Measurements from ENCODE around the gene MSH5. TPM values are rescaled to one million over a fixed set of nuclear protein-coding genes. Genes with fewer than 3 reads are reported as not detected.

MSH5 gene
- total and polyA plus RNA-seq, 8 donors = 2.2 to 17.4 (median 6.4) TPM

- FAIRE-seq (no peak), DNase-seq (peak in 2 of 6 donors; percentile 32 to 49), ATAC-seq (peak; percentile 39 to 52 (median 47))
- intact Hi-C loops (cut with DNase I) = no loop called here
- peak in 2 of 4 donors; percentile 15 to 30 for TF ChIP-seq CTCF (IDR thresholded peaks at IDR 0.05)
- Histone ChIP-seq H3K4me3 (peak within 1 kb of the TSS; percentile 25 to 66 (median 54)), H3K36me3 (peaks cover 0 to 21% (median 17%) of the 10 kb centered on the region in 3 donors), H3K9me3 (no peaks in the 10 kb centered on the region), H3K27ac (peak within 1 kb of the TSS; percentile 70 to 89 (median 79)), H3K4me1 (no peaks in the 10 kb centered on the region), H3K27me3 (no peaks in the 10 kb centered on the region)
- 16 to 19% methylated on average over 36 of the region's 36 CpGs for WGBS, 2 donors
Measured at GRCh38 chr6:31728767-31729514, 10.9 kb upstream of the MSH5 start, which contains the start of gene DDAH2. Gene DDAH2, minus strand, starts transcription at chr6:31729299. Its CDS starts 138 bp downstream, at chr6:31729161.

GRCh38 chr6:31729515-31729978 is 10.3 kb upstream of the MSH5 start:
- FAIRE-seq (no peak), ATAC-seq (peak; percentile 76 to 89 (median 86)), DNase-seq (peak; percentile 77 to 91 (median 86))
- Histone ChIP-seq H3K36me3 (peaks cover 0 to 21% (median 17%) of the 10 kb centered on the region in 3 donors), H3K4me3 (peak overlapping the region; percentile 25 to 66 (median 54)), H3K9me3 (no peaks in the 10 kb centered on the region), H3K4me1 (peaks cover 0 to 4% (median 0%) of the 10 kb centered on the region in 3 donors), H3K27ac (peak overlapping the region; percentile 70 to 89 (median 79)), H3K27me3 (no peaks in the 10 kb centered on the region)
- WGBS, 2 donors = 0 to 1% methylated on average over 27 to 29 of the region's 29 CpGs
- intact Hi-C loops (cut with DNase I) = no loop called here
- TF ChIP-seq CTCF (IDR thresholded peaks at IDR 0.05) = peak in 2 of 4 donors; percentile 27 to 37

GRCh38 chr6:31729979-31730630 is 9.7 kb upstream of the MSH5 start:
- Histone ChIP-seq H3K4me1 (peaks cover 0 to 4% (median 0%) of the 10 kb centered on the region in 3 donors), H3K27ac (peak overlapping the region; percentile 70 to 89 (median 79)), H3K9me3 (no peaks in the 10 kb centered on the region), H3K36me3 (peaks cover 0 to 21% (median 17%) of the 10 kb centered on the region in 3 donors), H3K27me3 (no peaks in the 10 kb centered on the region), H3K4me3 (peak overlapping the region; percentile 25 to 66 (median 54))
- DNase-seq (peak; percentile 56 to 86 (median 77)), FAIRE-seq (no peak), ATAC-seq (peak; percentile 59 to 78 (median 75))
- intact Hi-C loops (cut with DNase I) = no loop called here
- TF ChIP-seq CTCF (IDR thresholded peaks at IDR 0.05) = no peak
- 15% methylated on average over 45 to 46 of the region's 46 CpGs for WGBS, 2 donors

GRCh38 chr6:31730631-31731086 is 9.1 kb upstream of the MSH5 start:
- DNase-seq (no peak), ATAC-seq (no peak), FAIRE-seq (no peak)
- peaks cover 0 to 21% (median 17%) of the 10 kb centered on the region in 3 donors for H3K36me3 ChIP-seq
- no peaks in the 10 kb centered on the region for H3K27me3 ChIP-seq
- no peaks in the 10 kb centered on the region for H3K9me3 ChIP-seq
- peak overlapping the region in 2 of 4 donors; percentile 84 to 89 for H3K27ac ChIP-seq
- TF ChIP-seq CTCF (IDR thresholded peaks at IDR 0.05) = no peak
- H3K4me3 ChIP-seq = peak overlapping the region in 1 of 4 donors; percentile 66
- intact Hi-C loops (cut with DNase I) = no loop called here
- H3K4me1 ChIP-seq = peaks cover 0 to 4% (median 0%) of the 10 kb centered on the region in 3 donors
- 88 to 89% methylated on average over 11 of the region's 11 CpGs for WGBS, 2 donors
